GM12891 (cell line): ENCODE data around the gene KCTD1.

Source experiments
- POLR2A ChIP-seq: IDR thresholded peaks from 2 replicates; pipeline ENCODE4 v1.6.1; 2011; ENCODE audit warnings: low read depth, low read length, control low read depth
- POLR2AphosphoS5 ChIP-seq: IDR thresholded peaks from 2 replicates; pipeline ENCODE4 v1.6.1; 2011; ENCODE audit warnings: low read depth, low read length, control low read depth
- TAF1 ChIP-seq: IDR thresholded peaks from 2 replicates; pipeline ENCODE4 v1.6.1; 2011; ENCODE audit warnings: low read depth, low read length, control low read depth

- TF ChIP-seq TAF1 (no peak), POLR2AphosphoS5 (no peak), POLR2A (no peak)
These were observed 43.5 kb downstream of the KCTD1 start for GRCh38 chr18:26504831-26505230.
